VCaP (cell line): ENCODE data around the gene HMCES.

Experiments
- H3K27ac ChIP-seq: fragments of 450-650 bp; 2 replicates; pipeline ENCODE4 v1.5.1; 2017
- TF ChIP-seq, protein P1 (sequence below): fragments of 450-650 bp; conservative IDR thresholded peaks from 2 replicates; pipeline ENCODE4 v1.5.1; 2017; ENCODE audit warnings: mild to moderate bottlenecking, moderate library complexity

HMCES gene

DNA sequence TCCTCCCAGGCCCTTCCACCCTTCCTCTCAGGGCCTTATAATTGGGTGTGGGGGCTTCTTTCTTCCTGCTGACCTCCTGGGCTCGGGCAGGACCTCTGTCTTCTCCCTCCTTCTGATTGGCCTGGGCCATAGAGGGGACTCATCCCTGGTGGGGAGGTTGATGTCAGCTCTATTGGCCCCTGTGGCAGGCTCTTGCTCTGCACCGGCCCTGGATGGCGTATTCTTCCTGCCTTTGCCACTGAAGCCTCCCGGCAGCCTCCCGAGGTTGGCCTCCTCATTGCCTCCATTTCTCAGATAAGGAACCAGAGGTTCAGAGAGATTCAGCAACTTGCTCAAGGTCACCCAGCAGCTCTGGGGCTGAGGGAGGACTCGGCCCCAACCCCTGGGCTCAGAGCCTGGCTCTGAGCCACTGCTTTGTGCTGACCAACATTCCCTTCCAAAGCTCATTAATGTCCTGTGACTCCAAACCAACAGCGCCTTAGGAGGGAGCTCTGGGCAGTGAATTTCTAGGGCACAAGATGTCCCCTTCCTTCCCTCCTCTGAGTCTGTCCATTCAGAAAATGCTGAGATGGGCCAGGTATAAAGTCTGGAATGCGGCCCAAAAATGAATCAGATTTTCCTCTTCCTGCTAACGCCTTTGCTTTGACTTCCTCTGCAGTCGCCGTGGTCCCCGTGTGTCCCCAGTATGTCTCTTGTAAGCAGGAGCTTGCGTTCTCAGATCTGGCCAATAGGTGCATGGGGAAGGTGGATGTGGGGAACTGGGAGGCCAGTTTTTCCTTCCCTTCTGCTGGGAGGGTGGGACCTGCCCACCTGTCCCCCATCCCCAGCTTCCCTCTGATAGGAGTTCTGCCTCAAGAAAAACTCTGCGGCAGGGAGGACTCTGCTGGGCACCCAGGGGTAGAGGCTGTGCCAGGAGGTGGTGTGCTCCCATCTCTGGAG, 74.2 kb downstream of the HMCES start:
- no peak overlapping the region for H3K27ac ChIP-seq
- TF ChIP-seq, protein P1, sequence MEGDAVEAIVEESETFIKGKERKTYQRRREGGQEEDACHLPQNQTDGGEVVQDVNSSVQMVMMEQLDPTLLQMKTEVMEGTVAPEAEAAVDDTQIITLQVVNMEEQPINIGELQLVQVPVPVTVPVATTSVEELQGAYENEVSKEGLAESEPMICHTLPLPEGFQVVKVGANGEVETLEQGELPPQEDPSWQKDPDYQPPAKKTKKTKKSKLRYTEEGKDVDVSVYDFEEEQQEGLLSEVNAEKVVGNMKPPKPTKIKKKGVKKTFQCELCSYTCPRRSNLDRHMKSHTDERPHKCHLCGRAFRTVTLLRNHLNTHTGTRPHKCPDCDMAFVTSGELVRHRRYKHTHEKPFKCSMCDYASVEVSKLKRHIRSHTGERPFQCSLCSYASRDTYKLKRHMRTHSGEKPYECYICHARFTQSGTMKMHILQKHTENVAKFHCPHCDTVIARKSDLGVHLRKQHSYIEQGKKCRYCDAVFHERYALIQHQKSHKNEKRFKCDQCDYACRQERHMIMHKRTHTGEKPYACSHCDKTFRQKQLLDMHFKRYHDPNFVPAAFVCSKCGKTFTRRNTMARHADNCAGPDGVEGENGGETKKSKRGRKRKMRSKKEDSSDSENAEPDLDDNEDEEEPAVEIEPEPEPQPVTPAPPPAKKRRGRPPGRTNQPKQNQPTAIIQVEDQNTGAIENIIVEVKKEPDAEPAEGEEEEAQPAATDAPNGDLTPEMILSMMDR: no peak

DNA sequence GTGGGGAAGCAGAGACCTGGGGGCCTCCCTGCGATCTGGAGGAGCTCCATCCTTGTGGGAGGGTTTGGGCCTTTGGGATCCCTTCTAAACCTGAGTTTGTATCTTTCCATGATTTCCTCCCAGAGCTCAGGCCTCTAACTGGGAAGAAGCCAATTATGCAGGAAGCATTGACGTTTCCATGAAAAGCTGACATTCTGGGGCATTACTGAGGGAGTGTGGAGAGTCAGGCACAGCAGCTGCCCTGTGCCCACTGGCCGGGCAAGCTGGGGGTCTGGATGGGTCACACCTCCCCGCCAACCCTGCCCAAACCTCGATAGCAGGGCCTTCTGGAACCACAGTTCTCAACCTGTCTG, 74.9 kb downstream of the HMCES start:
- no peak overlapping the region for H3K27ac ChIP-seq
- TF ChIP-seq, protein P1: no peak
